Stomach (tissue), 9 donors: ENCODE measurements around the gene CCIN. TPM values are rescaled to one million over a fixed set of nuclear protein-coding genes. Genes with fewer than 3 reads are reported as not detected.

Source experiments
- DNase-seq, 2 donors: peaks; one replicate each; pipeline versions ENCODE4 v3.0.0 to v3.0.0-alpha.2; 2013 to 2019
- H3K27ac ChIP-seq, 5 donors: fragments of 200-600 bp in 4 of 5; sonication (generic) in 4 of 5; one replicate each; pipeline ENCODE4 v1.5.1; 2013 to 2019; ENCODE audit warnings: mild to moderate bottlenecking in 1 of 5, moderate library complexity in 1 of 5
- H3K27me3 ChIP-seq, 3 donors: fragments of 200-600 bp; sonication (generic); one replicate each; pipeline ENCODE4 v1.5.1; 2017 to 2019; ENCODE audit warnings: mixed run types in 1 of 3
- H3K36me3 ChIP-seq, 4 donors: fragments of 200-600 bp; sonication (generic); 1 replicate in 3 of 4; 2 replicates in 1 of 4; pipeline ENCODE4 v1.5.1; 2016 to 2019
- H3K4me1 ChIP-seq, 4 donors: fragments of 200-600 bp; sonication (generic); one replicate each; pipeline ENCODE4 v1.5.1; 2016 to 2019
- H3K4me3 ChIP-seq, 4 donors: fragments of 200-600 bp; sonication (generic) in 3 of 4; one replicate each; pipeline ENCODE4 v1.5.1; 2016 to 2019; ENCODE audit warnings: mild to moderate bottlenecking in 1 of 4
- H3K9me3 ChIP-seq, 4 donors: fragments of 200-600 bp; sonication (generic); one replicate each; pipeline ENCODE4 v1.5.1; 2016 to 2019
- CTCF ChIP-seq, 7 experiments: fragments of 450-650 bp in 4 of 7; fragments of 200-600 bp in 3 of 7; sonication (generic) in 3 of 7; IDR thresholded peaks; one replicate each; pipeline ENCODE4 v1.5.1; 2016 to 2019; ENCODE audit warnings: antibody characterized with exemption in 7 of 7, control low read depth in 2 of 7, mild to moderate bottlenecking in 1 of 7
- EP300 ChIP-seq: sonication (generic); formaldehyde crosslinking; IDR thresholded peaks from one replicate; pipeline ENCODE4 v1.6.1; 2017; ENCODE audit warnings: antibody characterized with exemption
- POLR2A ChIP-seq, 4 donors: fragments of 450-650 bp; IDR thresholded peaks; one replicate each; pipeline ENCODE4 v1.6.1; 2016; ENCODE audit warnings: antibody characterized with exemption in 4 of 4, control low read depth in 2 of 4, mild to moderate bottlenecking in 1 of 4, moderate library complexity in 1 of 4
- POLR2AphosphoS5 ChIP-seq, 3 donors: sonication (generic); formaldehyde crosslinking; IDR thresholded peaks; one replicate each; pipeline ENCODE4 v1.6.1; 2016; ENCODE audit warnings: antibody characterized with exemption in 3 of 3
- WGBS, 5 donors: extraction: QIAGEN DNeasy Blood & Tissue Kit in 3 of 5; methylation state at CpG; one replicate each; pipeline versions ENCODE4 v1.1.5 to v1.1.7; 2013 to 2018; 5-methylcytosine and 5-hydroxymethylcytosine counted together
- intact Hi-C: fragments of 100-400 bp; cut with DNase I; formaldehyde crosslinking; loops from one replicate; pipeline ENCODE4 v1.15.1; 2023; ENCODE audit warnings: low total_unique reads
- polyA plus RNA-seq, 3 donors: library from polyadenylated mRNA; stranded (reverse); fragments of 200-250 nt; gene quantifications; one replicate each; pipeline ENCODE4 v1.2.3, GENCODE V29; 2013
- total RNA-seq, 5 donors: library from RNA; depleted of rRNA; stranded (reverse); fragments of >200 nt; gene quantifications; one replicate each; pipeline versions ENCODE4 v1.1.0 to v1.2.3, GENCODE V29; 2014 to 2016
- donor health status: healthy with polysubstance abuse.
- donor health status: Bipolar disorder and iron deficiency.
- donor health status: healthy.

The CCIN gene
- total and polyA plus RNA-seq, 8 donors: 0.08 to 1.3 (median 0.45) TPM; not detected in 3

GRCh38 chr9:36136272-36136893, 32.8 kb upstream of the CCIN start, which contains the start of gene GLIPR2:
TSS of gene GLIPR2 (plus strand) at chr9:36136733. CDS start at chr9:36136779, 46 bp downstream.
- peak; percentile 84 to 93 for DNase-seq
- H3K27ac ChIP-seq: peak within 1 kb of the TSS; percentile 67 to 90 (median 84)
- H3K27me3 ChIP-seq: peaks cover 0 to 6% (median 4%) of the 10 kb centered on the region in 3 donors
- no peaks in the 10 kb centered on the region for H3K9me3 ChIP-seq
- H3K36me3 ChIP-seq: no peaks in the 10 kb centered on the region
- 0 to 1% (median 0%) methylated on average over 18 to 77 of the region's 83 CpGs for WGBS, 5 donors
- TF ChIP-seq CTCF (IDR thresholded peaks at IDR 0.05): peak in 1 of 7 experiments; percentile 13
- no peak for TF ChIP-seq POLR2A (IDR thresholded peaks at IDR 0.05)
- no peak for TF ChIP-seq EP300
- peak; percentile 33 to 71 (median 63) for TF ChIP-seq POLR2AphosphoS5 (IDR thresholded peaks at IDR 0.05)
- intact Hi-C loops: no loop called here
- peak within 1 kb of the TSS; percentile 77 to 82 (median 82) for H3K4me3 ChIP-seq
- H3K4me1 ChIP-seq: peaks cover 23 to 58% (median 52%) of the 10 kb centered on the region in 4 donors

DNA sequence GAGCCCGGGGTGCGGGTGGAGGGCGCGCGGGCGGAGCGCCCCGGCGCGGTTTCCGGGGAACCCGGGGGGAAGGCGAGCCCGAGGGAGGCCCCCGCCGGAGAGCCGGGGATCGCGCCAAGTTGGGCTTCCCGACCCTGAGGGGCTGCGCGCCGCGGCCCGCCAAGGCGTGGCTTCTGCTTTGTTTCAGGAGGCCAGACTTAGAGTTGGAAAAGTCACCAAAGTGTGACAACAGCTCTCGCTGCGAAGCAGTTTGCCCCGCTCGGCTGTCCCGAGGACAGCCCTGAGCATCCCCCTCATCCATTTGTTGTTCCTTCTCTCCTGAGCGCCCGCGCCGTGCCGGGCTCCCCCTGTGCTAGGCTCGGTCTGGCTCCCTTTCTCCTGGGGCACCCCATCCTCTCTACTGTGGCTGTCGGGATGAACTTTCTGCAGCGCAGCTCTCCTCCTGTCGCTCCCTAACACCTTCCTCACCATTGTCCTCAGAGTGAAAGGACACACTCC, 32.2 kb upstream of the CCIN start:
- H3K4me3 ChIP-seq: peak overlapping the region; percentile 77 to 82 (median 82)
- intact Hi-C loops: no loop called here
- TF ChIP-seq EP300 (no peak), POLR2A (IDR thresholded peaks at IDR 0.05) (no peak), CTCF (IDR thresholded peaks at IDR 0.05) (no peak), POLR2AphosphoS5 (IDR thresholded peaks at IDR 0.05) (no peak)
- DNase-seq: peak in 1 of 2 donors; percentile 71
- H3K4me1 ChIP-seq: peaks cover 29 to 64% (median 57%) of the 10 kb centered on the region in 4 donors
- peaks cover 0 to 6% (median 4%) of the 10 kb centered on the region in 3 donors for H3K27me3 ChIP-seq
- no peaks in the 10 kb centered on the region for H3K9me3 ChIP-seq
- peak overlapping the region; percentile 67 to 90 (median 84) for H3K27ac ChIP-seq
- H3K36me3 ChIP-seq: no peaks in the 10 kb centered on the region
- 0 to 1% (median 0%) methylated on average over 11 to 40 of the region's 40 CpGs for WGBS, 5 donors

- Histone ChIP-seq H3K27ac (peak overlapping the region; percentile 15 to 90 (median 84)), H3K4me1 (peaks cover 35 to 69% (median 63%) of the 10 kb centered on the region in 4 donors), H3K36me3 (no peaks in the 10 kb centered on the region), H3K4me3 (peak overlapping the region; percentile 77 to 82 (median 82)), H3K9me3 (no peaks in the 10 kb centered on the region), H3K27me3 (peaks cover 0 to 6% (median 4%) of the 10 kb centered on the region in 3 donors)
- intact Hi-C loops: no loop called here
- TF ChIP-seq EP300: no peak
- TF ChIP-seq CTCF (IDR thresholded peaks at IDR 0.05): no peak
- no peak for TF ChIP-seq POLR2AphosphoS5 (IDR thresholded peaks at IDR 0.05)
- no peak for TF ChIP-seq POLR2A (IDR thresholded peaks at IDR 0.05)
- WGBS, 5 donors: 29 to 43% (median 41%) methylated on average over 12 of the region's 12 CpGs
- peak in 1 of 2 donors; percentile 75 for DNase-seq
These were observed 31.7 kb upstream of the CCIN start for GRCh38 chr9:36137392-36138004.

DNA sequence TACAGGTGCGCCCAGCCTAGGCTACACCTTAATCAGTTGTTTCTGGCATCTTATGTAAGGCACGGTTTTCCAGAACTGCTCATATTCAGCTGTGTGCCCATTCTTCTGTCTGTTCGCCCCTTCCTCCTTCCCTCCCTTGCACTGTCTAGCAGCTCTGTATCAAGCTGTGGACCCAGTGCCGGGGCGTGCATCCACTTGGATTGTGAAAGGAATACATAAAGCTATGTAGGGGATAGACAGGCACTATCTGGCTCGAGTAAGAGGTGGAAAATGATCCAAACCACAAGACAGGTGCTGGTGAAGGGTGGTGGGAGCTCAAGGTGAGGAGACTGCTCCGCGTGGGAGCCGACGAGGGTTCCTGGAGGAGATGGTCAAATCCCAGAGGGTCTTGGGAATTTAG, 30.7 kb upstream of the CCIN start:
- 89 to 97% (median 96%) methylated on average over 10 of the region's 10 CpGs for WGBS, 5 donors
- TF ChIP-seq EP300: no peak
- TF ChIP-seq POLR2A (IDR thresholded peaks at IDR 0.05): no peak
- TF ChIP-seq POLR2AphosphoS5 (IDR thresholded peaks at IDR 0.05): no peak
- no peak for TF ChIP-seq CTCF (IDR thresholded peaks at IDR 0.05)
- Histone ChIP-seq H3K4me1 (peaks cover 45 to 79% (median 73%) of the 10 kb centered on the region in 4 donors), H3K27ac (peak overlapping the region in 2 of 5 donors; percentile 7 to 90), H3K36me3 (no peaks in the 10 kb centered on the region), H3K9me3 (no peaks in the 10 kb centered on the region), H3K27me3 (peaks cover 0 to 6% (median 4%) of the 10 kb centered on the region in 3 donors), H3K4me3 (peak overlapping the region in 1 of 4 donors; percentile 81)
- intact Hi-C loops: no loop called here
- DNase-seq: no peak
